Adrenal gland (tissue), 5 donors: Measurements from ENCODE around the gene RACK1.

Source experiments
- POLR2A ChIP-seq, 2 donors: fragments of 450-650 bp; IDR thresholded peaks; one replicate each; pipeline ENCODE4 v1.6.1; 2017; ENCODE audit warnings: antibody characterized with exemption in 2 of 2, mild to moderate bottlenecking in 2 of 2, moderate library complexity in 1 of 2
- TF ChIP-seq, protein P1 (sequence below), 6 experiments: fragments of 450-650 bp in 4 of 6; fragments of 200-600 bp in 2 of 6; sonication (generic) in 1 of 6; IDR thresholded peaks; 1 replicate in 5 of 6; 2 replicates in 1 of 6; pipeline versions ENCODE4 v1.5.1 to v1.8.0; 2016 to 2021; ENCODE audit warnings: antibody characterized with exemption in 6 of 6, mild to moderate bottlenecking in 2 of 6, moderate library complexity in 1 of 6
- donor health status: DM: no; HTN: no; CAD: no.

DNA sequence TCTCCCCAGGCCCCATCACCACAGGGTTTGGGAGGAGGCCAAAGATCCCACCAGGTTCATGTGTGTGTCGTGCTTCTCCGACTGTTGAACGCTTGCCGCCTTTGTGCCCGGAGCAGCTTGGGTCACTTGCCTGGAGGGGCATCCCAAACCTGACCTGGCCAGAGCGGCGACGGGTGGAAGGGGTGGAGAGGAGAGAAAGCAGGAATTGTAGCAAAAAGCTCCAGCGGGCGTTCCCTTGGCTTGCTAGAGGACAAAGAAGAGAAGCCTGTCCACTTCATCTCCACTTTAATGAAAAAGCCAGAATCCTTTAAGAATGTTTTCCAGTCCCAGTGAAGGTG, 23.6 kb downstream of the RACK1 start:
- TF ChIP-seq, protein P1, sequence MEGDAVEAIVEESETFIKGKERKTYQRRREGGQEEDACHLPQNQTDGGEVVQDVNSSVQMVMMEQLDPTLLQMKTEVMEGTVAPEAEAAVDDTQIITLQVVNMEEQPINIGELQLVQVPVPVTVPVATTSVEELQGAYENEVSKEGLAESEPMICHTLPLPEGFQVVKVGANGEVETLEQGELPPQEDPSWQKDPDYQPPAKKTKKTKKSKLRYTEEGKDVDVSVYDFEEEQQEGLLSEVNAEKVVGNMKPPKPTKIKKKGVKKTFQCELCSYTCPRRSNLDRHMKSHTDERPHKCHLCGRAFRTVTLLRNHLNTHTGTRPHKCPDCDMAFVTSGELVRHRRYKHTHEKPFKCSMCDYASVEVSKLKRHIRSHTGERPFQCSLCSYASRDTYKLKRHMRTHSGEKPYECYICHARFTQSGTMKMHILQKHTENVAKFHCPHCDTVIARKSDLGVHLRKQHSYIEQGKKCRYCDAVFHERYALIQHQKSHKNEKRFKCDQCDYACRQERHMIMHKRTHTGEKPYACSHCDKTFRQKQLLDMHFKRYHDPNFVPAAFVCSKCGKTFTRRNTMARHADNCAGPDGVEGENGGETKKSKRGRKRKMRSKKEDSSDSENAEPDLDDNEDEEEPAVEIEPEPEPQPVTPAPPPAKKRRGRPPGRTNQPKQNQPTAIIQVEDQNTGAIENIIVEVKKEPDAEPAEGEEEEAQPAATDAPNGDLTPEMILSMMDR (IDR thresholded peaks at IDR 0.05) = no peak
- no peak for TF ChIP-seq POLR2A (IDR thresholded peaks at IDR 0.05)
